GM13976 (cell line): ENCODE results near the gene THADA.

Source experiments
- DNase-seq: peaks from one replicate; pipeline ENCODE4 v3.0.0; 2012; ENCODE audit warnings: low spot score
- in situ Hi-C: fragments of 300-500 bp; cut with MboI; formaldehyde crosslinking; loops from one replicate; pipeline ENCODE4 v1.12.0; 2022; ENCODE audit warnings: low sequenced_read_pairs, mixed read lengths, inconsistent platforms; ENCODE audit not compliant: unreplicated experiment
- TF ChIP-seq, protein P1 (sequence below): IDR thresholded peaks from 2 replicates; pipeline ENCODE4 v1.5.1; 2012; ENCODE audit warnings: borderline replicate concordance, mild to moderate bottlenecking; ENCODE audit not compliant: insufficient read depth; ENCODE audit errors: extremely low read depth, missing control alignments, control extremely low read depth

The THADA gene

DNA sequence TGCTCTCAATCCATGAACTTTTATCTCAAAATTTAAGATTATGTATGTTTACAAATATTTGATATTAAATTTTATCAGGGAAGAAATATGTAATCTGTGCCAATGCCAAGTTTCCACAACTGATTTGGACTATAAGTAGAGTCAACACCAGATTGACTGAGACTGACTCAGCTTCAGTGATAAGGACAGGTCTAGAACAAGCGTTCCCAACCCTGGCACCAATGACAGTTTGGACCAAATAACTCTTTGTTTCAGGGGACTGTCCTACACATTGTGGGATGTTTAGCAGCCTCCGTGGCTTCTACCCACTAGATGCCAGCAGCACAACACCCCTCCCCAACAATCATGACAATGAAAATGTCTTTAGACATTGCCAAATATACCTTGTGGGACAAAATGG is 165.3 kb downstream of the THADA start:
- DNase-seq = no peak
- TF ChIP-seq, protein P1, sequence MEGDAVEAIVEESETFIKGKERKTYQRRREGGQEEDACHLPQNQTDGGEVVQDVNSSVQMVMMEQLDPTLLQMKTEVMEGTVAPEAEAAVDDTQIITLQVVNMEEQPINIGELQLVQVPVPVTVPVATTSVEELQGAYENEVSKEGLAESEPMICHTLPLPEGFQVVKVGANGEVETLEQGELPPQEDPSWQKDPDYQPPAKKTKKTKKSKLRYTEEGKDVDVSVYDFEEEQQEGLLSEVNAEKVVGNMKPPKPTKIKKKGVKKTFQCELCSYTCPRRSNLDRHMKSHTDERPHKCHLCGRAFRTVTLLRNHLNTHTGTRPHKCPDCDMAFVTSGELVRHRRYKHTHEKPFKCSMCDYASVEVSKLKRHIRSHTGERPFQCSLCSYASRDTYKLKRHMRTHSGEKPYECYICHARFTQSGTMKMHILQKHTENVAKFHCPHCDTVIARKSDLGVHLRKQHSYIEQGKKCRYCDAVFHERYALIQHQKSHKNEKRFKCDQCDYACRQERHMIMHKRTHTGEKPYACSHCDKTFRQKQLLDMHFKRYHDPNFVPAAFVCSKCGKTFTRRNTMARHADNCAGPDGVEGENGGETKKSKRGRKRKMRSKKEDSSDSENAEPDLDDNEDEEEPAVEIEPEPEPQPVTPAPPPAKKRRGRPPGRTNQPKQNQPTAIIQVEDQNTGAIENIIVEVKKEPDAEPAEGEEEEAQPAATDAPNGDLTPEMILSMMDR = no peak
- in situ Hi-C loops = no loop called here

GRCh38 chr2:43429369-43429768 is 166.5 kb downstream of the THADA start:
- TF ChIP-seq, protein P1 = no peak
- in situ Hi-C loops = no loop called here
- DNase-seq = no peak

- DNase-seq = peak; percentile 38
- TF ChIP-seq, protein P1 = no peak
- in situ Hi-C loops = no loop called here
Measured at GRCh38 chr2:43427032-43427424, 168.8 kb downstream of the THADA start.

DNA sequence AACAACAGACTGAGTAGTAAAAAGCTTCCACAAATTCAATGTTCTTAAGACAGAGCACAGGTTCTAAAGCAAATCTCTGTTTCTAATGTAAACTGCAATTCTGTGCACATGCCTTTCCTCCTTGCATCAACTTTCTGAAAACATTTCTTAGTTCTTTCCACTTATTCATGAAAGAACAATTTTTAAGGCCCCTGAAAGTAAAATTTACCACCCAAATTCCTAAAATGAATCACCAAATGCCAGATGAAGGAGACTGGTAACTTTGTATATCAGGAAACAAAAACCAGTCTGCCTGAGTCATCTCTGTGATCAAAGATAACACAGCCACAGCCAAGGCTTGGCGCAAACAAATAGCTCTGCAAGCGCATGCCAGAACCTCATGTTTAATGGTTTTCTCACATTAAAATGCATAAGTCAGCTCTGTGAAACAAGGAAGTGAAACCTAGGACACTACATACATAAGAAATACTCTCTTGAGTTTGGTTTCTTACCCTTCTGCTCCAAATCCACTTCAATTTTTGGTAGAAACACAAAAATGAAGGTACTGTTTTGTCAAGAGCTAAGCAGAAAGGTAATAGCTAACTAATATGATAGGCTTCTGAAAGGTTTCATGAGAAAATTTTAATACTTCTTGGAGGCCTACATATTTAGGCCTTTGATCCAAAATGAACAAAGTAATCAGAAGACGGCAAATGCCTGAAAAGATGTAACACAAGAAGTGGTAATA is 169.4 kb downstream of the THADA start:
- TF ChIP-seq, protein P1 = no peak
- DNase-seq = peak; percentile 82
- in situ Hi-C loops = no loop called here

GRCh38 chr2:43425659-43426058 is 170.2 kb downstream of the THADA start:
- DNase-seq = no peak
- TF ChIP-seq, protein P1 = no peak
- in situ Hi-C loops = no loop called here

DNA sequence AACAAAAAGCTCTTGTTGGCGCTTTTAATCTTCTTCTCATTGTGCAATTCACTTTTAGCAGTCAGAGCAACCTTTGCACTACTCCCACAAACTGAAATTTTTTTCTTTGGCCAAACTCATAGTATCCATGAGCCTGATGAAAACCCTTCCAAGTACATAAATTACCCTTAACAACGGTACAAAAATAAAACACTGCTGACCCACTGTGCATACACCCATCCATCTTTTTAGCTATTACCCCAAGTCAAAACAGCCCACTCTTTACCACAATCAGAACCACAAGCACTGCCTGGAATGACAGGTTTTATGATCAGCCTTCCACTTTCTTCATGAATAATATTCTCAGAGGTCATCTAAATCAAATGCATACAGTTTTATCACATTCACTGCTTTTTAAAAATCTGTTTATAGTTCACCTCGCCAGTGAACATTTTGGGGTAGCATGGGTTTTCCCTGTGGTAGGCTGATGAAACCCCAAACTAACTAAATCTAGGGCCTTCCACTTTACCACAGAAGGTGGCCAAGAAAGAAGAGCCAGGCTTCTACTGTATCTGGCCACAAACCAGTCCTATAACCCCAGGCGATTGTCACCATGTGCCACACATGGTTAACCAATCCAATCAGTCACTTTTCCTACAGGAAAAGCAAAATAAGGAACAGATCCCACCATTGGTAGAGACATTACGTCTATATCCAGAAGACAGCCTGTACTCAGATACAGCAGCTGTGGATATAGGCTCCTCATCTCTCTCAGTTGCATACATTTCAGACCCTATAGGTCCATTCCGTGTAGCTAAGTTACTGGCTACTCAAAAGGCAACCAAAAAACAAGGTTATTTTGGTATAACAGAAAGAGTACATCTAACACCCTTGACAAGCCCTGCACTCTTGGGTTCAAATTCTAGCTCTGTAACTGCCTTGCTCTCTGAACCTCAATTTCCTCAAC is 171.3 kb downstream of the THADA start:
- DNase-seq = no peak
- in situ Hi-C loops = no loop called here
- TF ChIP-seq, protein P1 = no peak
